Measurements from ENCODE around the gene SSX3.
"Not testable (repeated sequence)": the region's sequence is repeated elsewhere in the genome, so short reads cannot be mapped to it uniquely, and the experiment has no call there.

- not testable (repeated sequence) for TF ChIP-seq CTCF (conservative IDR thresholded peaks at IDR 0.05); ZFX (IDR thresholded peaks at IDR 0.05)
These were observed 41.3 kb upstream of the SSX3 start for GRCh38 chrX:48397825-48398224.
